ENCODE data around the gene SMIM13. TPM values are rescaled to one million over a fixed set of nuclear protein-coding genes. Genes with fewer than 3 reads are reported as not detected.

The SMIM13 gene
- total and polyA plus RNA-seq, 2 of the 4 experiments (the other 2 are of a cell fraction), result 5.4 to 10.0 TPM

- H3K14ac ChIP-seq (replicated peaks; ENCODE audit: low read depth, low read length), result no peak overlapping the region
- H2AK5ac ChIP-seq (ENCODE audit: low read depth, low read length), result no peak overlapping the region
- no peak overlapping the region for H2BK15ac ChIP-seq (ENCODE audit: low read depth, low read length)
- no peak overlapping the region for H3K56ac ChIP-seq (ENCODE audit: extremely low read depth, insufficient read depth, low read length)
- no peak overlapping the region for H2AK9ac ChIP-seq (replicated peaks; ENCODE audit: low read depth, low read length, poor library complexity)
- no peak overlapping the region for H2BK120ac ChIP-seq (ENCODE audit: low read depth, low read length)
- H3K36me3 ChIP-seq (ENCODE audit: control insufficient read depth, insufficient read depth, low read length), result peaks cover 7% of the 10 kb centered on the region
- no peaks in the 10 kb centered on the region for H3K9me3 ChIP-seq (ENCODE audit: control insufficient read depth, insufficient read depth, low read length)
- WGBS, 2 experiments (ENCODE audit: extremely low coverage in 2 of 2, insufficient read length in 1 of 2), result no CpG with 5 or more reads among the region's 3 CpGs
- H3K4me1 ChIP-seq (ENCODE audit: control insufficient read depth, insufficient read depth, low read length), result no peaks in the 10 kb centered on the region
- no peak overlapping the region for H2BK5ac ChIP-seq (ENCODE audit: low read depth, low read length, poor library complexity, severe bottlenecking)
- ChIA-PET POLR2A (ENCODE audit: unreplicated experiment) (no interaction called here), CTCF (interaction anchor here (2.0 kb wide), 1 partner anchor 314 kb away, joined by 5 read pairs; no protein-coding TSS in a partner anchor)
- TF ChIP-seq USF2 (IDR thresholded peaks at IDR 0.05; ENCODE audit: low read depth, low read length) (no peak), MXI1 (IDR thresholded peaks at IDR 0.05; ENCODE audit: borderline replicate concordance, low read depth, low read length) (no peak), CEBPB (IDR thresholded peaks at IDR 0.05; ENCODE audit: low read depth, low read length) (no peak), RCOR1 (IDR thresholded peaks at IDR 0.05; ENCODE audit: insufficient replicate concordance, low read length) (no peak), BHLHE40 (IDR thresholded peaks at IDR 0.05; ENCODE audit: low read depth, low read length) (no peak), CTCF (conservative IDR thresholded peaks at IDR 0.05; ENCODE audit: low read depth, low read length) (no peak), MAFK (IDR thresholded peaks at IDR 0.05; ENCODE audit: low read depth, low read length) (no peak), FOS (IDR thresholded peaks at IDR 0.05; ENCODE audit: low read depth, low read length) (no peak), NFE2L2 (IDR thresholded peaks at IDR 0.05; ENCODE audit: low read depth, low read length) (no peak), POLR2A (IDR thresholded peaks at IDR 0.05; ENCODE audit: low read depth, low read length) (no peak)
- no peak overlapping the region for H4K5ac ChIP-seq (ENCODE audit: low read depth, low read length)
- H3K4me3 ChIP-seq (ENCODE audit: insufficient read depth, low read depth, low read length), result no peak overlapping the region
- H2AFZ ChIP-seq (replicated peaks; ENCODE audit: low read length, poor library complexity), result no peak overlapping the region
- DNase-seq (no peak), ATAC-seq (ENCODE audit: low read depth) (no peak)
- 0 out of 2 replicates have a peak, but pooled peaks cover 6% of the 10 kb centered on the region for H3K9me1 ChIP-seq (ENCODE audit: insufficient read depth, low read length)
- no peak overlapping the region for H3K4me2 ChIP-seq (ENCODE audit: low read depth, low read length)
- no peak overlapping the region for H3K9ac ChIP-seq (ENCODE audit: low read depth, low read length)
- H3K27ac ChIP-seq (ENCODE audit: insufficient read depth, low read length), result no peak overlapping the region
- in situ Hi-C loops (cut with MboI; ENCODE audit: low sequenced_read_pairs), result no loop called here
- dilution Hi-C loops (cut with HindIII; ENCODE audit: low sequenced_read_pairs, unreplicated experiment), result no loop called here
- H3K18ac ChIP-seq (ENCODE audit: low read depth, low read length), result no peak overlapping the region
- intact Hi-C loops (cut with micrococcal nuclease), result no loop called here
- no peak overlapping the region for H3K23ac ChIP-seq (ENCODE audit: low read depth, low read length)
- no peak overlapping the region for H4K91ac ChIP-seq (ENCODE audit: insufficient read depth, low read depth, low read length)
- no peak overlapping the region for H2BK20ac ChIP-seq (ENCODE audit: low read depth, low read length)
- H4K8ac ChIP-seq (ENCODE audit: low read depth in 2 of 2, low read length in 2 of 2), result no peak overlapping the region
- H3K27me3 ChIP-seq (ENCODE audit: control insufficient read depth, insufficient read depth, low read length), result no peaks in the 10 kb centered on the region
- no peak overlapping the region for H3K4ac ChIP-seq (ENCODE audit: low read depth, low read length)
- peaks cover 0 to 17% of the 10 kb centered on the region in 2 experiments; a peak in 2 of 4 replicates for H3K79me1 ChIP-seq (ENCODE audit: low read depth in 1 of 2, low read length in 2 of 2)
- no peaks in the 10 kb centered on the region for H4K20me1 ChIP-seq (ENCODE audit: insufficient read depth, low read length)
- BruUV-seq (replicated peaks), result no TSS peak
These were observed 88.0 kb downstream of the SMIM13 start for GRCh38 chr6:11181478-11182136.
